H1 (cell line): Measurements from ENCODE around the gene TAS2R31.

Source experiments
- CHD1 ChIP-seq: IDR thresholded peaks from 2 replicates; pipeline ENCODE4 v1.6.1; 2012; ENCODE audit warnings: low read depth, low read length, improper control_type of control experiment
- CHD7 ChIP-seq: fragments of 300-600 bp; sonication (generic); IDR thresholded peaks from 2 replicates; pipeline ENCODE4 v1.7.1; 2012; ENCODE audit warnings: low read length, moderate library complexity, mild to moderate bottlenecking, inconsistent platforms; ENCODE audit not compliant: insufficient replicate concordance
- CTCF ChIP-seq, 3 experiments: IDR thresholded peaks; 1 replicate in 2 of 3; 2 replicates in 1 of 3; pipeline versions ENCODE4 v1.5.1 to v1.6.1; 2011; ENCODE audit warnings: low read length in 3 of 3, mild to moderate bottlenecking in 3 of 3, inconsistent platforms in 2 of 3, low read depth in 1 of 3, moderate library complexity in 1 of 3; ENCODE audit not compliant: insufficient read depth in 1 of 3; ENCODE audit errors: control extremely low read depth in 1 of 3
- EZH2 ChIP-seq: fragments of 200-600 bp; sonication (generic); IDR thresholded peaks from 2 replicates; pipeline ENCODE4 v1.7.1; 2012; ENCODE audit warnings: low read depth, mild to moderate bottlenecking, moderate library complexity, low read length, inconsistent platforms; ENCODE audit not compliant: severe bottlenecking
- KDM1A ChIP-seq: fragments of 200-600, 300-600 bp; sonication (generic); IDR thresholded peaks from 2 replicates; pipeline ENCODE4 v1.7.1; 2016; ENCODE audit warnings: mild to moderate bottlenecking, low read length, borderline replicate concordance
- MAFK ChIP-seq: IDR thresholded peaks from 2 replicates; pipeline ENCODE4 v1.6.1; 2012; ENCODE audit warnings: low read depth, mild to moderate bottlenecking, improper control_type of control experiment, low read length
- POLR2AphosphoS5 ChIP-seq: IDR thresholded peaks from 2 replicates; pipeline ENCODE4 v1.6.1; 2011; ENCODE audit warnings: low read depth, low read length
- RAD21 ChIP-seq, 2 experiments: IDR thresholded peaks in 1 of 2; conservative IDR thresholded peaks in 1 of 2; 2 replicates each; pipeline ENCODE4 v1.6.1; 2011; ENCODE audit warnings: low read depth in 2 of 2, low read length in 2 of 2, improper control_type of control experiment in 1 of 2, inconsistent platforms in 1 of 2, mild to moderate bottlenecking in 1 of 2, moderate library complexity in 1 of 2
- RXRA ChIP-seq: IDR thresholded peaks from 2 replicates; pipeline ENCODE4 v1.6.1; 2011; ENCODE audit warnings: low read depth, mild to moderate bottlenecking, low read length, moderate library complexity; ENCODE audit not compliant: insufficient read depth
- SIN3A ChIP-seq, 2 experiments: IDR thresholded peaks in 1 of 2; conservative IDR thresholded peaks in 1 of 2; 2 replicates each; pipeline ENCODE4 v1.6.1; 2011 to 2012; ENCODE audit warnings: low read length in 2 of 2, improper control_type of control experiment in 1 of 2, low read depth in 1 of 2, mild to moderate bottlenecking in 1 of 2
- USF2 ChIP-seq: IDR thresholded peaks from 2 replicates; pipeline ENCODE4 v1.6.1; 2011; ENCODE audit warnings: low read length, improper control_type of control experiment
- TF ChIP-seq, protein P1 (sequence below): IDR thresholded peaks from 2 replicates; pipeline ENCODE4 v1.6.1; 2012; ENCODE audit warnings: inconsistent platforms

DNA sequence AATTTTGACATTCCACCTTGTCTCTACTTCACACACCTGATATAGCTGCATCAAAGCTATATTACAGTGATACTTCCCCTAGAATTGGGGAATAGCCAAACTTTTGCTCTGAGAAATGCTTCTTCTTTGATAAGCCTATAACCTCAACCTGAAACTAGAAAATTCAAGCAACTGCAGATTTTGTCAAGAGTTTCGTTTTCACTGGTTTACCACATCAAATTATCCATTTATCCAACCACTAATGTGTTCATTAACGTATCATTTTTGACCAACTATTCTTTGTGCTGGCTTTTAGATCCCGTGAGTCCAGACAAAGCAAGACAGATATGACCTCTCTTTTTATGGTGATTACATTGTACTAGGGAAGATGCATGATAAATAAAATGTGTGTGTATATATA, 44.4 kb upstream of the TAS2R31 start:
- TF ChIP-seq RXRA (no peak), CTCF (IDR thresholded peaks at IDR 0.05; ENCODE audit: control extremely low read depth in 1 of 3, insufficient read depth in 1 of 3, low read depth in 1 of 3, low read length in 3 of 3) (no peak), CHD1 (no peak), MAFK (no peak), USF2 (no peak), CHD7 (no peak), SIN3A (conservative IDR thresholded peaks at IDR 0.05 in 1 of 2, IDR thresholded peaks at IDR 0.05 in 1 of 2; ENCODE audit: low read depth in 1 of 2, low read length in 2 of 2) (no peak), RAD21 (IDR thresholded peaks at IDR 0.05 in 1 of 2, conservative IDR thresholded peaks at IDR 0.05 in 1 of 2; ENCODE audit: low read depth in 2 of 2, low read length in 2 of 2) (no peak), KDM1A (no peak), POLR2AphosphoS5 (no peak), EZH2 (no peak)
- TF ChIP-seq, protein P1, sequence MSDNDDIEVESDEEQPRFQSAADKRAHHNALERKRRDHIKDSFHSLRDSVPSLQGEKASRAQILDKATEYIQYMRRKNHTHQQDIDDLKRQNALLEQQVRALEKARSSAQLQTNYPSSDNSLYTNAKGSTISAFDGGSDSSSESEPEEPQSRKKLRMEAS: no peak
